C4-2B (cell line): ENCODE measurements around the gene CYSTM1.

Experiments used
- CTCF ChIP-seq: fragments of 450-650 bp; conservative IDR thresholded peaks from 2 replicates; pipeline ENCODE4 v1.5.1; 2017; ENCODE audit warnings: mild to moderate bottlenecking
- ZFX ChIP-seq: fragments of 450-650 bp; IDR thresholded peaks from 2 replicates; pipeline ENCODE4 v1.6.1; 2017

- TF ChIP-seq CTCF (no peak), ZFX (no peak)
These were observed 29.7 kb upstream of the CYSTM1 start for GRCh38 chr5:140145256-140145655.
